Stomach (tissue), 9 donors: ENCODE data around the gene PARP8. TPM values are rescaled to one million over a fixed set of nuclear protein-coding genes. Genes with fewer than 3 reads are reported as not detected.
A peak's percentile ranks its signal among the peaks of the same experiment; 100 is the strongest.

Source experiments
- DNase-seq, 2 donors: peaks; one replicate each; pipeline versions ENCODE4 v3.0.0 to v3.0.0-alpha.2; 2013 to 2019
- H3K27ac ChIP-seq, 5 donors: fragments of 200-600 bp in 4 of 5; sonication (generic) in 4 of 5; one replicate each; pipeline ENCODE4 v1.5.1; 2013 to 2019; ENCODE audit warnings: mild to moderate bottlenecking in 1 of 5, moderate library complexity in 1 of 5
- H3K27me3 ChIP-seq, 3 donors: fragments of 200-600 bp; sonication (generic); one replicate each; pipeline ENCODE4 v1.5.1; 2017 to 2019; ENCODE audit warnings: mixed run types in 1 of 3
- H3K36me3 ChIP-seq, 4 donors: fragments of 200-600 bp; sonication (generic); 1 replicate in 3 of 4; 2 replicates in 1 of 4; pipeline ENCODE4 v1.5.1; 2016 to 2019
- H3K4me1 ChIP-seq, 4 donors: fragments of 200-600 bp; sonication (generic); one replicate each; pipeline ENCODE4 v1.5.1; 2016 to 2019
- H3K4me3 ChIP-seq, 4 donors: fragments of 200-600 bp; sonication (generic) in 3 of 4; one replicate each; pipeline ENCODE4 v1.5.1; 2016 to 2019; ENCODE audit warnings: mild to moderate bottlenecking in 1 of 4
- H3K9me3 ChIP-seq, 4 donors: fragments of 200-600 bp; sonication (generic); one replicate each; pipeline ENCODE4 v1.5.1; 2016 to 2019
- CTCF ChIP-seq, 7 experiments: fragments of 450-650 bp in 4 of 7; fragments of 200-600 bp in 3 of 7; sonication (generic) in 3 of 7; IDR thresholded peaks; one replicate each; pipeline ENCODE4 v1.5.1; 2016 to 2019; ENCODE audit warnings: antibody characterized with exemption in 7 of 7, control low read depth in 2 of 7, mild to moderate bottlenecking in 1 of 7
- EP300 ChIP-seq: sonication (generic); formaldehyde crosslinking; IDR thresholded peaks from one replicate; pipeline ENCODE4 v1.6.1; 2017; ENCODE audit warnings: antibody characterized with exemption
- POLR2A ChIP-seq, 4 donors: fragments of 450-650 bp; IDR thresholded peaks; one replicate each; pipeline ENCODE4 v1.6.1; 2016; ENCODE audit warnings: antibody characterized with exemption in 4 of 4, control low read depth in 2 of 4, mild to moderate bottlenecking in 1 of 4, moderate library complexity in 1 of 4
- POLR2AphosphoS5 ChIP-seq, 3 donors: sonication (generic); formaldehyde crosslinking; IDR thresholded peaks; one replicate each; pipeline ENCODE4 v1.6.1; 2016; ENCODE audit warnings: antibody characterized with exemption in 3 of 3
- WGBS, 5 donors: extraction: QIAGEN DNeasy Blood & Tissue Kit in 3 of 5; methylation state at CpG; one replicate each; pipeline versions ENCODE4 v1.1.5 to v1.1.7; 2013 to 2018; 5-methylcytosine and 5-hydroxymethylcytosine counted together
- intact Hi-C: fragments of 100-400 bp; cut with DNase I; formaldehyde crosslinking; loops from one replicate; pipeline ENCODE4 v1.15.1; 2023; ENCODE audit warnings: low total_unique reads
- polyA plus RNA-seq, 3 donors: library from polyadenylated mRNA; stranded (reverse); fragments of 200-250 nt; gene quantifications; one replicate each; pipeline ENCODE4 v1.2.3, GENCODE V29; 2013
- total RNA-seq, 5 donors: library from RNA; depleted of rRNA; stranded (reverse); fragments of >200 nt; gene quantifications; one replicate each; pipeline versions ENCODE4 v1.1.0 to v1.2.3, GENCODE V29; 2014 to 2016
- donor health status: healthy with polysubstance abuse.
- donor health status: Bipolar disorder and iron deficiency.
- donor health status: healthy.

The PARP8 gene
- total and polyA plus RNA-seq, 8 donors, result 6.7 to 54.2 (median 22.4) TPM

- H3K9me3 ChIP-seq, result no peaks in the 10 kb centered on the region
- H3K27ac ChIP-seq, result peak overlapping the region in 1 of 5 donors; percentile 40
- TF ChIP-seq CTCF (IDR thresholded peaks at IDR 0.05), result no peak
- TF ChIP-seq POLR2A (IDR thresholded peaks at IDR 0.05), result no peak
- TF ChIP-seq POLR2AphosphoS5 (IDR thresholded peaks at IDR 0.05), result no peak
- no peak for TF ChIP-seq EP300
- no peak for DNase-seq
- H3K27me3 ChIP-seq, result no peaks in the 10 kb centered on the region
- no peak overlapping the region for H3K4me3 ChIP-seq
- peaks cover 3 to 57% (median 28%) of the 10 kb centered on the region in 4 donors for H3K4me1 ChIP-seq
- H3K36me3 ChIP-seq, result no peaks in the 10 kb centered on the region
- WGBS, 5 donors, result 84 to 93% (median 89%) methylated on average over 3 of the region's 3 CpGs
- intact Hi-C loops, result no loop called here
Observed at GRCh38 chr5:50726475-50727148, 60.2 kb downstream of the PARP8 start.

GRCh38 chr5:50727149-50727496 lies 60.7 kb downstream of the PARP8 start:
- Histone ChIP-seq H3K4me1 (peaks cover 3 to 52% (median 26%) of the 10 kb centered on the region in 4 donors), H3K4me3 (no peak overlapping the region), H3K27me3 (no peaks in the 10 kb centered on the region), H3K9me3 (no peaks in the 10 kb centered on the region), H3K27ac (peak overlapping the region in 1 of 5 donors; percentile 40), H3K36me3 (no peaks in the 10 kb centered on the region)
- intact Hi-C loops, result no loop called here
- DNase-seq, result peak; percentile 20 to 50
- TF ChIP-seq POLR2AphosphoS5 (IDR thresholded peaks at IDR 0.05) (peak in 1 of 3 donors; percentile 21), CTCF (IDR thresholded peaks at IDR 0.05) (no peak)
- 27 to 44% (median 38%) methylated on average over 5 of the region's 5 CpGs for WGBS, 5 donors

- intact Hi-C loops, result no loop called here
- peaks cover 3 to 49% (median 23%) of the 10 kb centered on the region in 4 donors for H3K4me1 ChIP-seq
- no peaks in the 10 kb centered on the region for H3K27me3 ChIP-seq
- H3K36me3 ChIP-seq, result no peaks in the 10 kb centered on the region
- H3K4me3 ChIP-seq, result no peak overlapping the region
- H3K9me3 ChIP-seq, result no peaks in the 10 kb centered on the region
- WGBS, 5 donors, result 91 to 99% (median 95%) methylated on average over 2 of the region's 2 CpGs
- no peak for DNase-seq
- H3K27ac ChIP-seq, result no peak overlapping the region
- no peak for TF ChIP-seq POLR2A (IDR thresholded peaks at IDR 0.05)
Observed at GRCh38 chr5:50727845-50728244, 61.4 kb downstream of the PARP8 start.

- no peaks in the 10 kb centered on the region for H3K27me3 ChIP-seq
- H3K4me1 ChIP-seq, result peaks cover 5 to 55% (median 29%) of the 10 kb centered on the region in 4 donors
- 70 to 81% (median 78%) methylated on average over 5 of the region's 5 CpGs for WGBS, 5 donors
- no peaks in the 10 kb centered on the region for H3K9me3 ChIP-seq
- TF ChIP-seq CTCF (IDR thresholded peaks at IDR 0.05) (no peak), EP300 (no peak), POLR2A (IDR thresholded peaks at IDR 0.05) (no peak), POLR2AphosphoS5 (IDR thresholded peaks at IDR 0.05) (no peak)
- no peak overlapping the region for H3K4me3 ChIP-seq
- no peaks in the 10 kb centered on the region for H3K36me3 ChIP-seq
- H3K27ac ChIP-seq, result no peak overlapping the region
- DNase-seq, result no peak
- intact Hi-C loops, result no loop called here
Observed at GRCh38 chr5:50730336-50730735, 63.9 kb downstream of the PARP8 start.

- Histone ChIP-seq H3K27ac (no peak overlapping the region), H3K4me3 (no peak overlapping the region), H3K36me3 (no peaks in the 10 kb centered on the region), H3K9me3 (no peaks in the 10 kb centered on the region), H3K27me3 (no peaks in the 10 kb centered on the region), H3K4me1 (peaks cover 5 to 58% (median 28%) of the 10 kb centered on the region in 4 donors)
- DNase-seq, result no peak
- TF ChIP-seq CTCF (IDR thresholded peaks at IDR 0.05) (no peak), POLR2AphosphoS5 (IDR thresholded peaks at IDR 0.05) (no peak), POLR2A (IDR thresholded peaks at IDR 0.05) (no peak), EP300 (no peak)
- 29 to 62% (median 49%) methylated on average over 4 of the region's 4 CpGs for WGBS, 5 donors
- intact Hi-C loops, result no loop called here
Observed at GRCh38 chr5:50730841-50731240, 64.4 kb downstream of the PARP8 start.
